Lung microvascular endothelial cell (primary cell): ENCODE data around the gene POLRMT. TPM values are rescaled to one million over a fixed set of nuclear protein-coding genes. Genes with fewer than 3 reads are reported as not detected.

Experiments used
- DNase-seq, 2 donors: peaks; one replicate each; pipeline versions ENCODE4 v3.0.0 to v3.0.0-alpha.2; 2010; ENCODE audit warnings: low read depth in 2 of 2
- total RNA-seq: library from RNA; depleted of rRNA; stranded (reverse); fragments of >200 nt; gene quantifications from 2 replicates; pipeline ENCODE4 v1.2.1, GENCODE V29; 2014

Gene POLRMT
- total RNA-seq, 1 donor from 2014 or later, result 18.8 TPM

DNA sequence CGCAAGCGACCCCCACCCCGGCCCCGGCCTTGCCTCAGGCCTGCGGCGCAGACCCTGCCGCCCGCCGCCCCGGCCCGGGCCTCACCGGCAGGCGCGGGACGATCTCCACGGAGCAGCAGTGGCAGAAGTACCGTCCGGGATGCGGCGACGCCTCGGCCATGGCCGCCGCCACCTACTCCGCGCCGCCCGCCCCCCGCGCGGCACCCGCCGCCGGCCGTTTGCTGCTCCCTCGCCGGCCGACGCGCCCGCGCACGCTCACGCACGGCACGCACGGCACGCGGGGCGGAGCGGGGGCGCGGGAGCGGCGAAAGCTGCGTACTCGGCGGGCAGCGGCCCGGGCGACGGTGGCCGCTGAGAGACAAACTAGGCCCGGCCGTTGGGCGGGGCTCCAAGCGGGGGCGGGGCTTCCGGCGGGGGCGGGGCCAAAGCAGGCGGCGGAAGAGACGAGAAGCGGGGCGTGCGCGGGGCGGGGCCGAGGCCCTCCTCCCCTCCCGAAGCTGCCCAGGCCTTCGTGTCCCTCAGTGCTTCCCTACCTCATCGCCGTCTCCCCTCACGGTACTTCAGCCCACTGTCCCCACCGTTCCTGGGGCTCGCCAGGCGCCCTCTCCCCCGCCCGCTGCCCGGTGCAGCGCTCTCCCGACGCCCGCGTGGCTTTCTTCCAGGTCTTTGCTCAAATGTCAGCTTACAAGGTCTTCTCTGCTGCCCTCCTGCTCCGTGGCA is 29.8 kb upstream of the POLRMT start, which contains the start of gene RNF126:
TSS of gene RNF126 (minus strand) at position 253 of the 720 bp plus-strand sequence. CDS start at position 160, 93 bp downstream.
- peak; percentile 93 to 95 for DNase-seq

GRCh38 chr19:662207-662961 is 29.0 kb upstream of the POLRMT start:
- peak; percentile 44 to 66 for DNase-seq

DNA sequence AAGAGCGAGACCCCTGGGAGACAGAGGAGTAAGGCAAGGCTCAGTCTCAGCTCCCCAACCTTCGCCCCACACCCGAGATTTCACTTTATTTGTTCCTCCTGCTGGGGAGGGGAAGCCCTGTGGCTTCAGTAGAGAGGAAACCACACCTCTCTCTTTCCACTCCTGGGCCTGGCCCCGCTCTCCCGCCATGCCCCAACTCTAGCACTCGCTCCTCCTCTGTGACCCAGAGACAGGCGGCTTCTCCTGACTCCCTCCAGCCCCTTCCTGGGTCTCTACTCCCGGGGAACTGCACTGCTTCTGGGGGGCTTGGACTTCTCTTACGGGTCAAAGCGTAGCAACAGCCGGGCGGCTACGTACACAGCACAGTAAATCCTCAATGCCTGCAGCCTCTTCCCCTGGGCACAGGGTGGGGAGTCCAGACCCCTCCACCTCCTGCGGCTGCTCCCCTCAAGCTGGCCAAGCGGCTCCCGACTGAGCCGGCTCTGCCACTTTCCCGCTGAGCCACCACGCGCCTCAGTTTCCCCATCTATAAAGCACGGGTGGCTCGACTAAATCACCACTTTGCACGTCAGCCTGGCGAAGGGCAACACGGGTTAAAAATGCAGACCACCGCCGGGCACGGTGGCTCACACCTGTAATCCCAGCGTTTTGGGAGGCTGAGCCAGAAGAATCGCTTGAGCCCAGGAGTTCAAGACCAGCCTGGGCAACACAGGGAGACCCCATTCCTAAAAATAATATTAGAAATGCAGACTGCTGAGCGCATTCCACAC is 28.3 kb upstream of the POLRMT start:
- DNase-seq, result peak in 1 of 2 donors; percentile 26

- DNase-seq, result no peak
Observed at GRCh38 chr19:660793-661426, 27.6 kb upstream of the POLRMT start.

GRCh38 chr19:658916-659839 is 25.8 kb upstream of the POLRMT start:
- peak in 1 of 2 donors; percentile 44 for DNase-seq

GRCh38 chr19:658059-658839 is 24.9 kb upstream of the POLRMT start:
- DNase-seq, result no peak

GRCh38 chr19:657611-658010 is 24.3 kb upstream of the POLRMT start:
- no peak for DNase-seq

DNA sequence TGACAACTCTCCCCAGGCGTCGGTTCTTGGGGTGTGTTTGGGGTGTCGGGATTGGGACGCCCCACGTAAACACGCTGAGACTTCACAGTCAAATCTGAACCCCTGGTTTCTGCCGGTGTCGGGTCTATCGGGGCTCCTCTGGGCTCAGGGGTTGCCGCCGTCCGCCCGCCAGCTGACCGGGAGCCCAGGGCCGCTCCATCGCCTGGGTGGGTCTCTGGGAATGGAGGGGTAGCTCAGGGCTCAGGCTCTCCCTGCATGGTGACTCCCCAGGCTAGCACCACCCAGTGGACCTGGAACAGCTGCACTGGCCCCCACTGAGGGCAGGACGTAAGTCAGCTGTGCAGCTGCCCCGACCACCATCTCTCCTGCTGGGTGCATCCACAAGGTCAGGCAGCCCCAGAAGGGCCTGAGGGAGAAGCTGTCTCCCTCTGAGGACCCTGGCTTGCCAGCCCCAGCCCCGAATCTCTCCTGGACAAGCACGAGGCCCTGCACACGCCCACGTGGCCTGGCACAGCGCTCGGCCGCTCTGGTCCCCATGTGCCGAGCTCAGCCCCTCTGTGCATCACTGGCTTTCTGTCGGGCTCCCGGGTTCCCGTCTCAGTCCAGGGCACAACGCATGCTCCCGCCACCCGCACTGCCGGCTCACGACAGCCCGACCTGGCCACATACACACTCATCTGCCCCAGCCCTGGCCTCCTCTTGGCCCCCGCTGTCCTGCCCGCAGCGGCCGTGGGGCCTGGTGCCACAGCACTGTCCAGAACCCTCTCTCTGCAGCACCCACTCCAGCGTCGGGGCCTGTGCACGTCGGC is 23.6 kb upstream of the POLRMT start:
- no peak for DNase-seq

GRCh38 chr19:655691-656090 is 22.4 kb upstream of the POLRMT start:
- no peak for DNase-seq

GRCh38 chr19:653425-653824 is 20.1 kb upstream of the POLRMT start:
- DNase-seq, result no peak

DNA sequence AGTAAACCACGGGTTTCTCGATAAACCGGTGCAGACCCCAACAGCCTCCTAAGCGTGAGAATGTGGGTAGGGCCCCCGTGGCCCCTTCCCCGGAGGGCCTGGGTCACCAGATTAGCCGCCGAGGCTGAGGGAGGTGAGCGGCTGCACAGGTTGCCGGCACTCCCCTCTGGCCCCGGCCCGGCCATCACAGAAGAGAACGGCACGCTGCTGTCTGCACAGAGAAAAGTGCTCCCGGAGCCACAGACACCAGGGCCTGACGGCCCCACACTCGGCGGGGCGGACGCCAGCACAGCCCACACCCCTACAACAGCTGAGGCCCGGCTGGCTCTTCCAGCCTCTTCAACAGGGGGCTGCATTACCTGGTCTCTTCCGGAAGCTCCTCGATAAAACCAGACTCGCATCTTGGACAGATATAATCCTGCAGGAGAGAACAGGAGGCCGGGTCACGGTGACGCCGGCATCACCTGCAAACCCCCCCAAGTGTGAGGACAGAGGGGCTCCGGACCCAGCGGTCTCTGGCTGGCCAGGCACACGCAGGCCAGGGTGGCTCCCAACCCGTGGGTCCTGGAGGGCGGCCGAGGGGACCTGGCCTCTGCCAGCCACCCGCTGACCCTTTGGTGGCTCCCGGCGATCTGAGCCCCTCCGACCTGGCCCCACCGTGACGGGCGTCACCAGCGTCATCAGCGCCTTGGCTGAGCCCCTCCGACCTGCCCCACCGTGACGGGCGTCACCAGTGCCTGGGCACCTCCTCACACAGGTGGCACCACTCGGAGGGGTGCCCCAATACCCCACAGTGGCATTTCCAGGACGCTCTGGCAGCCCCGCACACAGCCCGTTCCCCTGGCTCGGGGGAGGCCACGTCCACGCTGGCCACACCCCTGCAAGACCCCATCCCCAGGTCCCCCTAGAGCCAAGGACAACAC is 19.4 kb upstream of the POLRMT start:
- DNase-seq, result no peak

DNA sequence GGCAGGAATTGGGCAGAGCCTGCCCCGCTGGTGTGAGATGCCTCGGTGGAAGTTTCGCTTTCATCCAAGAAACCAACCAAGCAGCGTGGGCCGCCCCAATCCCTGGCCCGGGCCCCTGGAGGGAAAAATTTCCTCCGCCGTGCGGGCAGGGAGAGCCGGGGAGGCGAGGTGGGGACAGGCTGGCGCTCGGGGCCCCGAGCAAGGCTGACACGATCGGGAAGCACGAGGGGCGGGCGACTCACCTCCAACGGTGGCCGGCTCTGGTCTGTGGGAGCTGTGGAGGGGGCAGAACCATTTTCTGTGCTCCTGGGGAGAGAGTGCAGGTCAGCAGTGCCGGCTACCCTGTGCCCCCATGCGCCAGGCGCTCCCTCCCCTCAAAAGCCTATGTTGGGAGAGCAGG is 18.7 kb upstream of the POLRMT start:
- no peak for DNase-seq

GRCh38 chr19:651114-651818 is 17.9 kb upstream of the POLRMT start:
- no peak for DNase-seq

DNA sequence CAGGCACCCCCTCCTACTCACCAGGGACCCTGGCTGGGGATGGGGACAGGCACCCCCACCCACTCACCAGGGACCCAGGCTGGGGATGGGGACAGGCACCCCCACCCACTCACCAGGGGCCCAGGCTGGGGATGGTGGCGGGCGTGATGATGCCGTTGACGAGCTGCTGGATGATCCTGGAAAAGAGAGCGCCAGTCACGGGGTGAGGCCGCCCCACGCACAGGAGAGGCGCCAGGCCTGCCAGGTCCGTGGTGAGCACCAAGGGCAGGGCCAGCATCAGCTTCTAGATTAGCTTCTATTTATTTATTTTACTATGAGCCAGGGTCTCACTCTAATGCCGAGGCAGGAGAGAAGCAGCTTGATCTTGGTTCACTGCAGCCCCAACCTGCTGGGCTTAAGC is 16.8 kb upstream of the POLRMT start:
- no peak for DNase-seq

GRCh38 chr19:648904-649801 is 15.8 kb upstream of the POLRMT start:
- DNase-seq, result no peak

DNA sequence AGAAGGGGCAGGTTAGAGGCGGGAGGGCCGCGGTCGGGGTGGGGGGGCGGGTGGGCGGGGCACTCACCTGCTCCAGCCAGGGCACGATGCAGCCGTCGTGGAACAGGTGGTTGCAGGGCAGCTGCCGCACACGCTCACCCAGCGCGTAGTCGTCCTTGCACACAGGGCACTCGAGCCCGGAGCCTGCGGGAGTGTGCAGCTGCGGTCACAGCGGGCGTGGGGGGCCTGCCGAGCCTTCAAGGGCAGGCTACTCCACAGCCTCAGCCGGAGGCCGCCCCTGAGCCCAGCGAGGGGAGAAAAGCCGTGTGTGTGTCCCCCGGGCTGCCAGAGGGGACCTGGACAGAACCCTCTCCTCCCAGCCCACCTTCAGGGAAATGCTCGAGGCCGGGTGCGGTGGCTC is 15.0 kb upstream of the POLRMT start:
- no peak for DNase-seq
